Neural progenitor cell (in vitro differentiated cells): Measurements from ENCODE around the gene RGS6. TPM values are rescaled to one million over a fixed set of nuclear protein-coding genes. Genes with fewer than 3 reads are reported as not detected.

Source experiments
- DNase-seq: peaks from one replicate; pipeline ENCODE4 v3.0.0-alpha.2; 2016; ENCODE audit warnings: low spot score
- H2AFZ ChIP-seq: fragments of 200-600 bp; sonication (generic); replicated peaks from 2 replicates; pipeline ENCODE4 v1.6.1; 2016; ENCODE audit warnings: antibody characterized with exemption
- H3F3A ChIP-seq: fragments of 200-600 bp; sonication (generic); 2 replicates; pipeline ENCODE4 v1.6.1; 2016; ENCODE audit warnings: antibody characterized with exemption, low read depth
- H3K27ac ChIP-seq: fragments of 200-600 bp; sonication (generic); 2 replicates; pipeline ENCODE4 v1.5.1; 2016; ENCODE audit warnings: mild to moderate bottlenecking
- H3K27me3 ChIP-seq: fragments of 200-600 bp; sonication (generic); 2 replicates; pipeline ENCODE4 v1.6.1; 2016; ENCODE audit warnings: mild to moderate bottlenecking, moderate library complexity
- H3K36me3 ChIP-seq: fragments of 200-600 bp; sonication (generic); 2 replicates; pipeline ENCODE4 v1.5.1; 2016
- H3K4me1 ChIP-seq: fragments of 200-600 bp; sonication (generic); 2 replicates; pipeline ENCODE4 v1.6.1; 2016; ENCODE audit warnings: mixed run types
- H3K4me2 ChIP-seq: fragments of 200-600 bp; sonication (generic); 2 replicates; pipeline ENCODE4 v1.6.1; 2016
- H3K4me3 ChIP-seq: fragments of 200-600 bp; sonication (generic); 2 replicates; pipeline ENCODE4 v1.5.1; 2016
- H3K79me2 ChIP-seq: fragments of 200-600 bp; sonication (generic); 2 replicates; pipeline ENCODE4 v1.6.1; 2016; ENCODE audit warnings: low read depth
- H3K9ac ChIP-seq: fragments of 200-600 bp; sonication (generic); 2 replicates; pipeline ENCODE4 v1.6.1; 2016
- H3K9me3 ChIP-seq: fragments of 200-600 bp; sonication (generic); 2 replicates; pipeline ENCODE4 v1.5.1; 2016; ENCODE audit warnings: low read depth
- H4K20me1 ChIP-seq: fragments of 200-600 bp; sonication (generic); 2 replicates; pipeline ENCODE4 v1.6.1; 2016; ENCODE audit warnings: low read depth
- H3K27ac Mint-ChIP-seq: 3 replicates; pipeline ENCODE4 v1.8.0; 2021; ENCODE audit warnings: mixed read lengths
- H3K27me3 Mint-ChIP-seq: 2 replicates; pipeline ENCODE4 v1.8.0; 2022; ENCODE audit warnings: low read depth, mild to moderate bottlenecking, inconsistent platforms, moderate library complexity, mixed read lengths; ENCODE audit not compliant: insufficient read depth
- H3K36me3 Mint-ChIP-seq: 3 replicates; pipeline ENCODE4 v1.8.0; 2021; ENCODE audit warnings: mixed read lengths
- H3K4me1 Mint-ChIP-seq: 3 replicates; pipeline ENCODE4 v1.8.0; 2021; ENCODE audit warnings: mixed read lengths
- H3K4me3 Mint-ChIP-seq: 3 replicates; pipeline ENCODE4 v1.8.0; 2021; ENCODE audit warnings: mild to moderate bottlenecking, moderate library complexity, mixed read lengths
- H3K9me3 Mint-ChIP-seq: 3 replicates; pipeline ENCODE4 v1.8.0; 2020; ENCODE audit warnings: mixed read lengths
- EZH2 ChIP-seq: fragments of 200-600 bp; sonication (generic); IDR thresholded peaks from 2 replicates; pipeline ENCODE4 v1.6.1; 2017; ENCODE audit warnings: antibody characterized with exemption, mild to moderate bottlenecking, moderate library complexity
- EZH2phosphoT487 ChIP-seq: fragments of 200-600 bp; sonication (generic); IDR thresholded peaks from 2 replicates; pipeline ENCODE4 v1.6.1; 2017; ENCODE audit warnings: antibody characterized with exemption
- total RNA-seq: library from RNA; depleted of rRNA; stranded (reverse); fragments of >200 nt; gene quantifications from 2 replicates; pipeline ENCODE4 v1.2.3, GENCODE V29; 2015; ENCODE audit warnings: low replicate concordance
- TF ChIP-seq, protein P1 (sequence below): fragments of 200-600 bp; sonication (generic); IDR thresholded peaks from 2 replicates; pipeline ENCODE4 v1.5.1; 2017; ENCODE audit warnings: antibody characterized with exemption, mild to moderate bottlenecking

RGS6 gene
- total RNA-seq, 1 donor from 2014 or later = 0.80 TPM

DNA sequence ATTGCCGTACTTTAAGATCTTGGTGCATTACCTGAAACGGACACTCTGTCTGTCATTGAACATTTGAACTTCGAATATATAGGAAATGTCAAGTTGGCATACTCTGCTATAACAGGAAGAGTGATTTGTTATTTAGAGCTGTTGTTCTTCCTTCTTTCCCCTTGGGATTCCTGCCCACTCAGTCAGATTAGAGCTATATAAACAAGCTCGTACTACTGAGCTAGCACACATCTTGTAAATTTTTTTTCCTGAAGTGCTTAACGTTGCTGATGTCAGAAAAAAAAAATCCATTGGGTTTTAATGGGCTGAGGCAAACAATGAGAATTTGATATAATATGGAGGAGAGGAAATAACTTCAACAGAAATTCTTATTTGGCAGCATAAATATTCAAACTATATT is 26.8 kb downstream of the RGS6 start:
- Histone ChIP-seq H3K36me3 (no peaks in the 10 kb centered on the region), H2AFZ (no peak overlapping the region), H3K4me2 (no peak overlapping the region), H4K20me1 (no peaks in the 10 kb centered on the region), H3K27me3 (no peaks in the 10 kb centered on the region), H3K4me1 (no peaks in the 10 kb centered on the region), H3K9ac (no peak overlapping the region), H3K4me3 (no peak overlapping the region), H3K27ac (no peak overlapping the region), H3K79me2 (no peaks in the 10 kb centered on the region), H3F3A (no peaks in the 10 kb centered on the region), H3K9me3 (no peaks in the 10 kb centered on the region)
- Mint-ChIP-seq H3K27ac (no peak overlapping the region), H3K4me3 (no peak overlapping the region), H3K27me3 (peaks cover 2% of the 10 kb centered on the region), H3K36me3 (no peaks in the 10 kb centered on the region), H3K4me1 (no peaks in the 10 kb centered on the region), H3K9me3 (no peaks in the 10 kb centered on the region)
- TF ChIP-seq, protein P1, sequence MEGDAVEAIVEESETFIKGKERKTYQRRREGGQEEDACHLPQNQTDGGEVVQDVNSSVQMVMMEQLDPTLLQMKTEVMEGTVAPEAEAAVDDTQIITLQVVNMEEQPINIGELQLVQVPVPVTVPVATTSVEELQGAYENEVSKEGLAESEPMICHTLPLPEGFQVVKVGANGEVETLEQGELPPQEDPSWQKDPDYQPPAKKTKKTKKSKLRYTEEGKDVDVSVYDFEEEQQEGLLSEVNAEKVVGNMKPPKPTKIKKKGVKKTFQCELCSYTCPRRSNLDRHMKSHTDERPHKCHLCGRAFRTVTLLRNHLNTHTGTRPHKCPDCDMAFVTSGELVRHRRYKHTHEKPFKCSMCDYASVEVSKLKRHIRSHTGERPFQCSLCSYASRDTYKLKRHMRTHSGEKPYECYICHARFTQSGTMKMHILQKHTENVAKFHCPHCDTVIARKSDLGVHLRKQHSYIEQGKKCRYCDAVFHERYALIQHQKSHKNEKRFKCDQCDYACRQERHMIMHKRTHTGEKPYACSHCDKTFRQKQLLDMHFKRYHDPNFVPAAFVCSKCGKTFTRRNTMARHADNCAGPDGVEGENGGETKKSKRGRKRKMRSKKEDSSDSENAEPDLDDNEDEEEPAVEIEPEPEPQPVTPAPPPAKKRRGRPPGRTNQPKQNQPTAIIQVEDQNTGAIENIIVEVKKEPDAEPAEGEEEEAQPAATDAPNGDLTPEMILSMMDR = no peak
- DNase-seq = no peak

DNA sequence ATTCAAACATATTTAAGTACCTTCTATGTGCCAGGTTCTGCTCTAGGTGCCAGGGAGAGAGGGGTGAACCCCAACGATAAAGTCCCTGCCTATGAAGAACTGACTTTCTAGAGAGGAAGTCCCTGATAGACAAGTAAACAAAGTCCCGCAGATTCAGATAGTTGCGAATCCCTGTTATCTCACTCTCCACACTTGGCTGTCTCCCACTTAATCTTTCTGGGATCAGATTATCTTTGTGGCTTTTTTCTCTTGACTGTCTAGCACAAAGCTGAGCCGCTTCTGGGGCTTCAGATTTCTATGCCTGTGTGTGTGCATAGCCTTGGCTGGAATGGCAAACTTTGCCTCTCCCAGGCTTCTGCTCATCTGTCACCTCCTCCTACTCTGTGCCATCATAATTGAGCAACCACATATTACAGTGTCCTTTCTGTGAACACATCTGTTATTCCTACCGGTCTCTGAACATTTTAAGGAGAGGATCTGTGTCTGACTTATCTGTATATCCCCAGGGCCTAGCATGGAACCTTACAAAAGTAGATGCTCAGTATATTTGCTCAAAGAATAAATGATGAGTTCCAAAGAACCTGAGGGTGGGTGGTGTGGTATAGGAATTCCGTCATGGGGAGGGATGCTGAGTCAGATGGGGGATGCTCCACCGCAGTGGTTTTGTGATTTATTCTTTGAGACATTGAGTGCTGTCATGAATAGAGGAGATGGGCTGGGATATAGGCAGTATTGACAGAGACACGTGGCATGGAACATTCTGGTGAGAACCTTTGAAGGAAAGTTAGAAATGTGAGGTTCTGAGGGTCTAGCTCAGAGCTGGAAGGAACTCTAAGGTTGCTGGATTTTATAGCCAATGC is 28.5 kb downstream of the RGS6 start:
- Mint-ChIP-seq H3K27me3 (peaks cover 2% of the 10 kb centered on the region), H3K36me3 (no peaks in the 10 kb centered on the region), H3K4me1 (no peaks in the 10 kb centered on the region), H3K27ac (no peak overlapping the region), H3K9me3 (no peaks in the 10 kb centered on the region), H3K4me3 (no peak overlapping the region)
- H3K27ac ChIP-seq = no peak overlapping the region
- H3K9ac ChIP-seq = no peak overlapping the region
- DNase-seq = no peak
- H3K4me2 ChIP-seq = no peak overlapping the region
- no peak overlapping the region for H3K4me3 ChIP-seq
- no peaks in the 10 kb centered on the region for H3K9me3 ChIP-seq
- H3K27me3 ChIP-seq = no peaks in the 10 kb centered on the region
- H3K79me2 ChIP-seq = no peaks in the 10 kb centered on the region
- TF ChIP-seq, protein P1 = no peak
- TF ChIP-seq EZH2 (no peak), EZH2phosphoT487 (no peak)
- H2AFZ ChIP-seq = no peak overlapping the region
- no peaks in the 10 kb centered on the region for H3K36me3 ChIP-seq
- no peaks in the 10 kb centered on the region for H3K4me1 ChIP-seq
- no peaks in the 10 kb centered on the region for H4K20me1 ChIP-seq
- no peaks in the 10 kb centered on the region for H3F3A ChIP-seq

GRCh38 chr14:71961972-71962371 is 29.7 kb downstream of the RGS6 start:
- no peaks in the 10 kb centered on the region for H3K4me1 Mint-ChIP-seq
- no peak overlapping the region for H3K27ac Mint-ChIP-seq
- Histone ChIP-seq H3K4me2 (no peak overlapping the region), H3K9ac (no peak overlapping the region), H3F3A (no peaks in the 10 kb centered on the region), H3K79me2 (no peaks in the 10 kb centered on the region), H3K4me3 (no peak overlapping the region), H2AFZ (no peak overlapping the region), H4K20me1 (no peaks in the 10 kb centered on the region), H3K27me3 (no peaks in the 10 kb centered on the region), H3K36me3 (no peaks in the 10 kb centered on the region), H3K4me1 (no peaks in the 10 kb centered on the region), H3K27ac (no peak overlapping the region), H3K9me3 (no peaks in the 10 kb centered on the region)
- no peaks in the 10 kb centered on the region for H3K36me3 Mint-ChIP-seq
- H3K27me3 Mint-ChIP-seq = peaks cover 2% of the 10 kb centered on the region
- no peak overlapping the region for H3K4me3 Mint-ChIP-seq
- no peak for DNase-seq
- no peaks in the 10 kb centered on the region for H3K9me3 Mint-ChIP-seq
- TF ChIP-seq EZH2 (no peak), EZH2phosphoT487 (no peak)
- TF ChIP-seq, protein P1 = no peak
